ENCODE data around the gene PPIF. TPM values are rescaled to one million over a fixed set of nuclear protein-coding genes. Genes with fewer than 3 reads are reported as not detected.

The PPIF gene
- total RNA-seq, 3 donors from 2014 or later, result 54.6 to 88.5 (median 77.3) TPM

- ATAC-seq, result peak; percentile 97
- intact Hi-C loops (cut with DNase I, micrococcal nuclease), result no loop called here
- peak in 2 of 3 donors; percentile 57 to 79 for DNase-seq
Measured at GRCh38 chr10:79358811-79359210, 11.5 kb downstream of the PPIF start.

GRCh38 chr10:79359816-79360498, 12.7 kb downstream of the PPIF start:
- Histone ChIP-seq H3K36me3 (ENCODE audit: low read depth) (no peaks in the 10 kb centered on the region), H3K4me1 (ENCODE audit: low read depth) (peaks cover 5% of the 10 kb centered on the region), H3K4me3 (no peak overlapping the region), H3K9me3 (no peaks in the 10 kb centered on the region)
- no peak for TF ChIP-seq CTCF (IDR thresholded peaks at IDR 0.05)
- intact Hi-C loops (cut with DNase I, micrococcal nuclease), result no loop called here
- ATAC-seq (no peak), DNase-seq (no peak)

More at GRCh38 chr10:79358811-79359210, 11.5 kb downstream of the PPIF start:
- H3K9me3 ChIP-seq, result no peaks in the 10 kb centered on the region
- TF ChIP-seq CTCF (IDR thresholded peaks at IDR 0.05), result no peak
- H3K36me3 ChIP-seq (ENCODE audit: low read depth), result peaks cover 5% of the 10 kb centered on the region
- H3K4me3 ChIP-seq, result no peak overlapping the region
- peaks cover 5% of the 10 kb centered on the region for H3K4me1 ChIP-seq (ENCODE audit: low read depth)

- Histone ChIP-seq H3K9me3 (no peaks in the 10 kb centered on the region), H3K36me3 (ENCODE audit: low read depth) (no peaks in the 10 kb centered on the region), H3K4me3 (no peak overlapping the region), H3K4me1 (ENCODE audit: low read depth) (peaks cover 5% of the 10 kb centered on the region)
- intact Hi-C loops (cut with DNase I, micrococcal nuclease), result no loop called here
- DNase-seq (no peak), ATAC-seq (no peak)
- no peak for TF ChIP-seq CTCF (IDR thresholded peaks at IDR 0.05)
Measured at GRCh38 chr10:79360499-79361342, 13.5 kb downstream of the PPIF start.

- ATAC-seq, result no peak
- no peak for DNase-seq
- no peak for TF ChIP-seq CTCF (IDR thresholded peaks at IDR 0.05)
- intact Hi-C loops (cut with DNase I, micrococcal nuclease), result no loop called here
- no peaks in the 10 kb centered on the region for H3K9me3 ChIP-seq
- H3K4me3 ChIP-seq, result no peak overlapping the region
- peaks cover 5% of the 10 kb centered on the region for H3K4me1 ChIP-seq (ENCODE audit: low read depth)
- H3K36me3 ChIP-seq (ENCODE audit: low read depth), result no peaks in the 10 kb centered on the region
Measured at GRCh38 chr10:79361726-79362397, 14.6 kb downstream of the PPIF start.

- H3K4me1 ChIP-seq (ENCODE audit: low read depth), result no peaks in the 10 kb centered on the region
- peaks cover 2% of the 10 kb centered on the region for H3K9me3 ChIP-seq
- intact Hi-C loops (cut with DNase I, micrococcal nuclease), result no loop called here
- no peaks in the 10 kb centered on the region for H3K36me3 ChIP-seq (ENCODE audit: low read depth)
- no peak for DNase-seq
- ATAC-seq, result no peak
- no peak overlapping the region for H3K4me3 ChIP-seq
- TF ChIP-seq CTCF (IDR thresholded peaks at IDR 0.05), result no peak
Measured at GRCh38 chr10:79367426-79368189, 20.3 kb downstream of the PPIF start.

Measured in mucosa of descending colon (tissue), 3 donors.